GM19467 (cell line): ENCODE data around the gene DCLK2.

Experiments used
- ATAC-seq: cut with Tn5 transposase; IDR thresholded peaks from one replicate; pipeline ENCODE4 v1.9.1; 2021; ENCODE audit warnings: mild to moderate bottlenecking, moderate library complexity; ENCODE audit not compliant: unreplicated experiment

DCLK2 gene

GRCh38 chr4:150115851-150116250 lies 37.6 kb downstream of the DCLK2 start:
- ATAC-seq = no peak

- ATAC-seq = no peak
These were observed 38.3 kb downstream of the DCLK2 start for GRCh38 chr4:150116506-150116905.

- no peak for ATAC-seq
These were observed 38.8 kb downstream of the DCLK2 start for GRCh38 chr4:150117094-150117493.

- no peak for ATAC-seq
These were observed 39.4 kb downstream of the DCLK2 start for GRCh38 chr4:150117629-150118028.

- no peak for ATAC-seq
These were observed 41.2 kb downstream of the DCLK2 start for GRCh38 chr4:150119492-150119891.

- ATAC-seq = no peak
These were observed 44.8 kb downstream of the DCLK2 start for GRCh38 chr4:150123087-150123486.

GRCh38 chr4:150123796-150124677 lies 45.8 kb downstream of the DCLK2 start:
- ATAC-seq = no peak

- ATAC-seq = no peak
These were observed 48.1 kb downstream of the DCLK2 start for GRCh38 chr4:150126201-150126863.

GRCh38 chr4:150126864-150127203 lies 48.6 kb downstream of the DCLK2 start:
- no peak for ATAC-seq

GRCh38 chr4:150127757-150128156 lies 49.5 kb downstream of the DCLK2 start:
- no peak for ATAC-seq

GRCh38 chr4:150130933-150131332 lies 52.7 kb downstream of the DCLK2 start:
- no peak for ATAC-seq

GRCh38 chr4:150131581-150132228 lies 53.5 kb downstream of the DCLK2 start:
- no peak for ATAC-seq

GRCh38 chr4:150133605-150134004 lies 55.4 kb downstream of the DCLK2 start:
- no peak for ATAC-seq

- ATAC-seq = no peak
These were observed 57.0 kb downstream of the DCLK2 start for GRCh38 chr4:150135134-150135772.

GRCh38 chr4:150136036-150136435 lies 57.8 kb downstream of the DCLK2 start:
- no peak for ATAC-seq

- ATAC-seq = no peak
These were observed 58.2 kb downstream of the DCLK2 start for GRCh38 chr4:150136481-150136880.

- no peak for ATAC-seq
These were observed 61.1 kb downstream of the DCLK2 start for GRCh38 chr4:150139297-150139865.

- no peak for ATAC-seq
These were observed 62.6 kb downstream of the DCLK2 start for GRCh38 chr4:150140774-150141400.

- no peak for ATAC-seq
These were observed 63.5 kb downstream of the DCLK2 start for GRCh38 chr4:150141756-150142155.

GRCh38 chr4:150142831-150143230 lies 64.6 kb downstream of the DCLK2 start:
- ATAC-seq = no peak
